Activated T-cell treated with anti-CD3 and anti-CD28 coated beads for 4 hours (primary cell): ENCODE results near the gene OPN1MW2.
"Not testable (repeated sequence)": the region's sequence is repeated elsewhere in the genome, so short reads cannot be mapped to it uniquely, and the experiment has no call there.

Source experiments
- DNase-seq: peaks from one replicate; pipeline ENCODE4 v3.0.0-alpha.2; 2020

The OPN1MW2 gene

GRCh38 chrX:154219456-154219855 lies at the start of gene OPN1MW2:
OPN1MW2 (plus strand) TSS chrX:154219756; CDS start chrX:154219816, 60 bp downstream.
- not testable (repeated sequence) for DNase-seq

- not testable (repeated sequence) for DNase-seq
These were observed 47.0 kb upstream of the OPN1MW2 start for GRCh38 chrX:154172535-154172943.

- DNase-seq, result not testable (repeated sequence)
These were observed 45.2 kb upstream of the OPN1MW2 start for GRCh38 chrX:154174356-154174755.

- not testable (repeated sequence) for DNase-seq
These were observed 37.3 kb upstream of the OPN1MW2 start, which contains the start of gene OPN1MW for GRCh38 chrX:154182296-154182695. OPN1MW (plus strand) TSS chrX:154182596; CDS start chrX:154182678, 82 bp downstream.

GRCh38 chrX:154183794-154184193 lies 35.8 kb upstream of the OPN1MW2 start:
- DNase-seq, result not testable (repeated sequence)

- not testable (repeated sequence) for DNase-seq
These were observed 26.7 kb upstream of the OPN1MW2 start for GRCh38 chrX:154192846-154193245.

- not testable (repeated sequence) for DNase-seq
These were observed 25.2 kb upstream of the OPN1MW2 start for GRCh38 chrX:154194316-154194715.

GRCh38 chrX:154196466-154196865 lies 23.1 kb upstream of the OPN1MW2 start:
- not testable (repeated sequence) for DNase-seq

- not testable (repeated sequence) for DNase-seq
These were observed 9.7 kb upstream of the OPN1MW2 start for GRCh38 chrX:154209670-154210418.

- not testable (repeated sequence) for DNase-seq
These were observed 8.5 kb upstream of the OPN1MW2 start for GRCh38 chrX:154211057-154211456.

GRCh38 chrX:154211499-154211898 lies 8.1 kb upstream of the OPN1MW2 start:
- not testable (repeated sequence) for DNase-seq

- DNase-seq, result not testable (repeated sequence)
These were observed 5.7 kb downstream of the OPN1MW2 start for GRCh38 chrX:154225292-154225691.

GRCh38 chrX:154226706-154227105 lies 7.2 kb downstream of the OPN1MW2 start:
- DNase-seq, result not testable (repeated sequence)

- DNase-seq, result not testable (repeated sequence)
These were observed 11.9 kb downstream of the OPN1MW2 start for GRCh38 chrX:154231443-154231842.

- not testable (repeated sequence) for DNase-seq
These were observed 14.1 kb downstream of the OPN1MW2 start for GRCh38 chrX:154233620-154234019.

- not testable (repeated sequence) for DNase-seq
These were observed 19.5 kb downstream of the OPN1MW2 start for GRCh38 chrX:154238939-154239559.

- DNase-seq, result not testable (repeated sequence)
These were observed 20.5 kb downstream of the OPN1MW2 start for GRCh38 chrX:154239982-154240503.

- DNase-seq, result not testable (repeated sequence)
These were observed 28.0 kb downstream of the OPN1MW2 start for GRCh38 chrX:154247377-154248045.

GRCh38 chrX:154248076-154248475 lies 28.5 kb downstream of the OPN1MW2 start:
- DNase-seq, result not testable (repeated sequence)

GRCh38 chrX:154257282-154257681 lies 37.7 kb downstream of the OPN1MW2 start, which contains the start of gene OPN1MW3:
OPN1MW3 (plus strand) TSS chrX:154257582; CDS start chrX:154257620, 38 bp downstream.
- DNase-seq, result not testable (repeated sequence)

GRCh38 chrX:154258711-154259110 lies 39.2 kb downstream of the OPN1MW2 start:
- DNase-seq, result not testable (repeated sequence)

- DNase-seq, result not testable (repeated sequence)
These were observed 43.5 kb downstream of the OPN1MW2 start for GRCh38 chrX:154263072-154263471.

- not testable (repeated sequence) for DNase-seq
These were observed 49.7 kb downstream of the OPN1MW2 start for GRCh38 chrX:154269245-154269644.
